ENCODE measurements around the gene CRELD2. TPM values are rescaled to one million over a fixed set of nuclear protein-coding genes. Genes with fewer than 3 reads are reported as not detected.

The CRELD2 gene
- total and polyA plus RNA-seq, 2 of the 13 experiments (the other 11 are each of a cell fraction or from before 2014, with no cell fraction given): 17.2 to 44.7 TPM

DNA sequence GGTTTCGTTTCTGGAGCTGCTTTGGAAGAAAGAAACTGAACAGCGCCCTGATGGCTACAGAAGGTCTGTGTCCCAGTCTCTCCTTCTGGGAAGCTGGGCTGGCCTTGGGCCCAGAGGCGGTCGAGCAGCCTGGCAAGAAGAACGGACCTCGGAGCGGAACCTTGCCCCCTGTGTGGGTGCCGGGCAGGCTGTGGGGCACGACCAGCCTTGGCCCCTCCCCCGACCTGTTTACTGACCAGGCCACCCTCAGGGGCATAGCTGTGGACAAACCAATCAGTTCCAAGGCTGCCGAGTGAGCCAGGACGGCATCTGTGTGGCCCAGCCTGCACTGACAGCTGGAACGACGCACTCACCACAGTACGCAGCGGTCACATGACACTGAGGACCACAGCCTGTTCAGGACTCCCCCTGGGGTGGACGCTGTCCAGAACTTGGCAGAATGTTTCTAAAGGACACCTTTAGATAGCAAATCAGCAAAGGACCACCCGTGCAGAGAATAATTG, 49.3 kb downstream of the CRELD2 start (continued):
- TF ChIP-seq, protein P1, sequence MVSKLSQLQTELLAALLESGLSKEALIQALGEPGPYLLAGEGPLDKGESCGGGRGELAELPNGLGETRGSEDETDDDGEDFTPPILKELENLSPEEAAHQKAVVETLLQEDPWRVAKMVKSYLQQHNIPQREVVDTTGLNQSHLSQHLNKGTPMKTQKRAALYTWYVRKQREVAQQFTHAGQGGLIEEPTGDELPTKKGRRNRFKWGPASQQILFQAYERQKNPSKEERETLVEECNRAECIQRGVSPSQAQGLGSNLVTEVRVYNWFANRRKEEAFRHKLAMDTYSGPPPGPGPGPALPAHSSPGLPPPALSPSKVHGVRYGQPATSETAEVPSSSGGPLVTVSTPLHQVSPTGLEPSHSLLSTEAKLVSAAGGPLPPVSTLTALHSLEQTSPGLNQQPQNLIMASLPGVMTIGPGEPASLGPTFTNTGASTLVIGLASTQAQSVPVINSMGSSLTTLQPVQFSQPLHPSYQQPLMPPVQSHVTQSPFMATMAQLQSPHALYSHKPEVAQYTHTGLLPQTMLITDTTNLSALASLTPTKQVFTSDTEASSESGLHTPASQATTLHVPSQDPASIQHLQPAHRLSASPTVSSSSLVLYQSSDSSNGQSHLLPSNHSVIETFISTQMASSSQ (IDR thresholded peaks at IDR 0.05; ENCODE audit: low read depth): no peak
- TF ChIP-seq, protein P1 (CRISPR knock-in tag; IDR thresholded peaks at IDR 0.05; ENCODE audit: borderline replicate concordance): no peak
- TF ChIP-seq ZNF317 (CRISPR knock-in tag; IDR thresholded peaks at IDR 0.05) (0 out of 2 replicates have a peak, but pooled peaks have one; percentile 33), KDM2A (CRISPR knock-in tag; IDR thresholded peaks at IDR 0.05; ENCODE audit: borderline replicate concordance, low read depth) (0 out of 2 replicates have a peak, but pooled peaks have one; percentile 15), YEATS2 (CRISPR knock-in tag; IDR thresholded peaks at IDR 0.05; ENCODE audit: borderline replicate concordance) (no peak), NR2C2 (CRISPR knock-in tag; IDR thresholded peaks at IDR 0.05; ENCODE audit: borderline replicate concordance) (no peak), NFYB (CRISPR knock-in tag; IDR thresholded peaks at IDR 0.05) (0 out of 2 replicates have a peak, but pooled peaks have one; percentile 21), ZNF224 (CRISPR knock-in tag; IDR thresholded peaks at IDR 0.05) (peak; percentile 86; the same call in 1 of the 2 replicates)
- TF ChIP-seq, protein P2, sequence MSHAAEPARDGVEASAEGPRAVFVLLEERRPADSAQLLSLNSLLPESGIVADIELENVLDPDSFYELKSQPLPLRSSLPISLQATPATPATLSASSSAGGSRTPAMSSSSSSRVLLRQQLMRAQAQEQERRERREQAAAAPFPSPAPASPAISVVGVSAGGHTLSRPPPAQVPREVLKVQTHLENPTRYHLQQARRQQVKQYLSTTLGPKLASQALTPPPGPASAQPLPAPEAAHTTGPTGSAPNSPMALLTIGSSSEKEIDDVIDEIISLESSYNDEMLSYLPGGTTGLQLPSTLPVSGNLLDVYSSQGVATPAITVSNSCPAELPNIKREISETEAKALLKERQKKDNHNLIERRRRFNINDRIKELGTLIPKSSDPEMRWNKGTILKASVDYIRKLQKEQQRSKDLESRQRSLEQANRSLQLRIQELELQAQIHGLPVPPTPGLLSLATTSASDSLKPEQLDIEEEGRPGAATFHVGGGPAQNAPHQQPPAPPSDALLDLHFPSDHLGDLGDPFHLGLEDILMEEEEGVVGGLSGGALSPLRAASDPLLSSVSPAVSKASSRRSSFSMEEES (CRISPR knock-in tag; IDR thresholded peaks at IDR 0.05): peak; percentile 70
- TF ChIP-seq, protein P3, sequence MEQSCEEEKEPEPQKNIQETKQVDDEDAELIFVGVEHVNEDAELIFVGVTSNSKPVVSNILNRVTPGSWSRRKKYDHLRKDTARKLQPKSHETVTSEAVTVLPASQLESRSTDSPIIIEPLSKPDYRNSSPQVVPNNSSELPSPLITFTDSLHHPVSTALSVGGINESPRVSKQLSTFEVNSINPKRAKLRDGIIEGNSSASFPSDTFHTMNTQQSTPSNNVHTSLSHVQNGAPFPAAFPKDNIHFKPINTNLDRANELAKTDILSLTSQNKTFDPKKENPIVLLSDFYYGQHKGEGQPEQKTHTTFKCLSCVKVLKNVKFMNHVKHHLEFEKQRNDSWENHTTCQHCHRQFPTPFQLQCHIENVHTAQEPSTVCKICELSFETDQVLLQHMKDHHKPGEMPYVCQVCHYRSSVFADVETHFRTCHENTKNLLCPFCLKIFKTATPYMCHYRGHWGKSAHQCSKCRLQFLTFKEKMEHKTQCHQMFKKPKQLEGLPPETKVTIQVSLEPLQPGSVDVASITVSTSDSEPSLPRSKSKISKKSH (CRISPR knock-in tag; IDR thresholded peaks at IDR 0.05; ENCODE audit: borderline replicate concordance): no peak
- TF ChIP-seq, protein P4, sequence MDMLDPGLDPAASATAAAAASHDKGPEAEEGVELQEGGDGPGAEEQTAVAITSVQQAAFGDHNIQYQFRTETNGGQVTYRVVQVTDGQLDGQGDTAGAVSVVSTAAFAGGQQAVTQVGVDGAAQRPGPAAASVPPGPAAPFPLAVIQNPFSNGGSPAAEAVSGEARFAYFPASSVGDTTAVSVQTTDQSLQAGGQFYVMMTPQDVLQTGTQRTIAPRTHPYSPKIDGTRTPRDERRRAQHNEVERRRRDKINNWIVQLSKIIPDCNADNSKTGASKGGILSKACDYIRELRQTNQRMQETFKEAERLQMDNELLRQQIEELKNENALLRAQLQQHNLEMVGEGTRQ (IDR thresholded peaks at IDR 0.05; ENCODE audit: low read depth, low read length): peak; percentile 74
- TF ChIP-seq, protein P4 (CRISPR knock-in tag; IDR thresholded peaks at IDR 0.05; ENCODE audit: borderline replicate concordance): peak; percentile 77; the same call in 1 of the 2 replicates

Data from HepG2 (cell line).